Vagina (tissue), 2 donors: ENCODE measurements around the gene EXTL2.

Experiments
- POLR2A ChIP-seq, 2 donors: fragments of 450-650 bp; IDR thresholded peaks; one replicate each; pipeline ENCODE4 v1.6.1; 2017; ENCODE audit warnings: antibody characterized with exemption in 2 of 2, mild to moderate bottlenecking in 2 of 2, moderate library complexity in 2 of 2
- POLR2AphosphoS5 ChIP-seq, 2 donors: sonication (generic); formaldehyde crosslinking; IDR thresholded peaks; one replicate each; pipeline ENCODE4 v1.9.0; 2017; ENCODE audit warnings: antibody characterized with exemption in 2 of 2, mild to moderate bottlenecking in 2 of 2, low read depth in 1 of 2; ENCODE audit not compliant: insufficient read depth in 1 of 2
- TF ChIP-seq, protein P1 (sequence below), 3 experiments: fragments of 450-650 bp in 2 of 3; fragments of 200-600 bp in 1 of 3; sonication (generic) in 1 of 3; IDR thresholded peaks; one replicate each; pipeline ENCODE4 v1.5.1; 2017 to 2019; ENCODE audit warnings: antibody characterized with exemption in 3 of 3, mild to moderate bottlenecking in 2 of 3, moderate library complexity in 2 of 3

DNA sequence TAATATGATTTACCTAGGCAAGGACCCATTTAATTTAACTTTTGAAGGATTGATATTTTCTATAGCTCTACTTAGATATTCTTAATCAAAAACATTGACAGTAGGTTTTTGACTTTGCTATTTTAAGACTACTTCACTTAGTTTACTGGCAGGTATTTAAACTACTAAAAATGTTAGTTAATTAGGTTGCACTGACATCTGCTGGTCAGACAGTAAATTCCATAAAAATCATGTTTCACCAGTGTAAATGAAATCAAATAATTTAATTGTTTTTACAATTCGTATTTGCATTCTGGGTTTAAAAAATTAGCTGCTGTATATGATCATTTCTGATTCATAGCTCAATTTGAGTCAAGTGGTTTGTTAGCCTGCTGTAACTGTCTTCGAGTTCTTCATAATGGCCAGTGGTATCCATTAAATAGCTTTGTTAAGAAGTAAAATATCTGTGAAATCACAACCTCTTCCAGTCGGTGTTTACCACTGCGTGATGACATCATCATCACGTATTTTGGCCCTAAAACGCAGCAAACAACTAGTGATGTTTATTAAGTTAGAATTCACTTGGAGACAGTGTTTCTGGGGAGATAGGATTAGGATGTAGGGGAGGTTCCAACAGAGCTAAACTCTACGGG lies 26.2 kb downstream of the EXTL2 start:
- TF ChIP-seq POLR2A (IDR thresholded peaks at IDR 0.05) (no peak), POLR2AphosphoS5 (IDR thresholded peaks at IDR 0.05; ENCODE audit: insufficient read depth in 1 of 2, low read depth in 1 of 2) (no peak)
- TF ChIP-seq, protein P1, sequence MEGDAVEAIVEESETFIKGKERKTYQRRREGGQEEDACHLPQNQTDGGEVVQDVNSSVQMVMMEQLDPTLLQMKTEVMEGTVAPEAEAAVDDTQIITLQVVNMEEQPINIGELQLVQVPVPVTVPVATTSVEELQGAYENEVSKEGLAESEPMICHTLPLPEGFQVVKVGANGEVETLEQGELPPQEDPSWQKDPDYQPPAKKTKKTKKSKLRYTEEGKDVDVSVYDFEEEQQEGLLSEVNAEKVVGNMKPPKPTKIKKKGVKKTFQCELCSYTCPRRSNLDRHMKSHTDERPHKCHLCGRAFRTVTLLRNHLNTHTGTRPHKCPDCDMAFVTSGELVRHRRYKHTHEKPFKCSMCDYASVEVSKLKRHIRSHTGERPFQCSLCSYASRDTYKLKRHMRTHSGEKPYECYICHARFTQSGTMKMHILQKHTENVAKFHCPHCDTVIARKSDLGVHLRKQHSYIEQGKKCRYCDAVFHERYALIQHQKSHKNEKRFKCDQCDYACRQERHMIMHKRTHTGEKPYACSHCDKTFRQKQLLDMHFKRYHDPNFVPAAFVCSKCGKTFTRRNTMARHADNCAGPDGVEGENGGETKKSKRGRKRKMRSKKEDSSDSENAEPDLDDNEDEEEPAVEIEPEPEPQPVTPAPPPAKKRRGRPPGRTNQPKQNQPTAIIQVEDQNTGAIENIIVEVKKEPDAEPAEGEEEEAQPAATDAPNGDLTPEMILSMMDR (IDR thresholded peaks at IDR 0.05): peak in 2 of 3 experiments; percentile 3 to 62
